NCI-H146 treated with DMSO at 0.1 percent for 48 hours (cell line): ENCODE data around the gene MANBA.
"Not testable (repeated sequence)": the region's sequence is repeated elsewhere in the genome, so short reads cannot be mapped to it uniquely, and the experiment has no call there.

ENCODE experiments used
- DNase-seq: peaks from one replicate; lab custom pipeline; 2025; ENCODE audit not compliant: unreplicated experiment; lab: John Stamatoyannopoulos, UW

The MANBA gene

DNA sequence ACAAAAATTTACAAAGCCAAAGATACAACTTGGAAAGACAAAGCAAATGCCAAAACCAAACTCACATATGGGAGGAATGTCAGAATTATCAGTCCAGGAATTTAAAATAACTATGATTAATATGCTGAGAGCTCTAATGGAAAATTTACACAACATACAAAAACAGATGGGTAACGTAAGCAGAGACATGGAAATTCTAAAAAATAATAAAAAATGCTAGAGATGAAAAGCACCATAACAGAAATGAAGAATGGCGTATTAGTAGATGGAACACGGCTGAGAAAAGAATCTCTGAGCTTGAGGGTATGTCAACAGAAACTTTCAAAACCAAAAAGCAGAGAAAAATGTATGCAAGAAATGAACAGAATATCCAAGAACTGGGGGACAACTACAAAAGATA lies 4.1 kb upstream of the MANBA start:
- DNase-seq = no peak

GRCh38 chr4:102761906-102762305 lies 1.1 kb upstream of the MANBA start:
- DNase-seq = no peak

GRCh38 chr4:102761296-102761701 lies 531 bp upstream of the MANBA start:
- no peak for DNase-seq

- no peak for DNase-seq
These were observed 730 bp downstream of the MANBA start for GRCh38 chr4:102759831-102760644.

DNA sequence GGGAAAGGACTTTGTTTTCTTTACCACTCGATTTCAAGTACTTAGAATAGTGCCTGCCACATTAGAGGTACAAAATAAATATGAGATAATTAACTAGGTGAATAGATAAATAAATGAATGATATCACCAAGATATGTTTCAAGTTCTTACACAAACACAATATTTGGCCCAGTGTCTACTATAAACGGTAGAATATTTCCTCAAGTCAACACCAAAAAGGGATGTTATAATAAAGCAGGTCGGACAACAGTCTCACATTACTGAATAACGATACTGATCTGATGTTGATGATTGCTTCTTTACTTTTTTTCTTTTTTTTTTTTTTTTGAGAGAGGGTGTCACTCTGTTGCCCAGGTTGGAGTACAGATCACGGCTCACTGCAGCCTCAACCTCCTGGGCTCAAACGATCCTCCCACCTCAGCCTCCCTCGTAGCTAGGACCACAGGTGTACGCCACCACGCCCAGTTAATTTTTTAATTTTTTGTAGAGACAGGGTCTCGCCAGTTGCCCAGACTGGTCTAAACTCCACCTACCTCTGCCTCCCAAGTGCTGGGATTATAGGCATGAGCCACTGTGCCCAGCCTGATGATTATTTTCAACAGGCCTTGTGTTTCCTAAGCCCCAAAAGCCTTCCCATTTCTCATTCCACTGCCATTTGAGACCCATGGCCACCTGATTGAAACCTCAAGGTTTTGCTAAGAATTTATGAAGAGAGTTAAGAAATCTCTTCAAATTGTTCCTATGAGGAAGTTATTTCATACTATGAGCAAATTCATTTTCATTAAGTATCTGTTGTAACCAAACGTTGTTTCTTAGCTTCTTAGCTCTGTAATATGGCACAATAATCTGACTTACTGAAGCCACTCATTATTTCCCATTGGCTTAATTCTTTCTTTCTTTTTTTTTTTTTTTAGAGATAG lies 2.3 kb downstream of the MANBA start:
- no peak for DNase-seq

- no peak for DNase-seq
These were observed 3.1 kb downstream of the MANBA start for GRCh38 chr4:102757681-102758080.

DNA sequence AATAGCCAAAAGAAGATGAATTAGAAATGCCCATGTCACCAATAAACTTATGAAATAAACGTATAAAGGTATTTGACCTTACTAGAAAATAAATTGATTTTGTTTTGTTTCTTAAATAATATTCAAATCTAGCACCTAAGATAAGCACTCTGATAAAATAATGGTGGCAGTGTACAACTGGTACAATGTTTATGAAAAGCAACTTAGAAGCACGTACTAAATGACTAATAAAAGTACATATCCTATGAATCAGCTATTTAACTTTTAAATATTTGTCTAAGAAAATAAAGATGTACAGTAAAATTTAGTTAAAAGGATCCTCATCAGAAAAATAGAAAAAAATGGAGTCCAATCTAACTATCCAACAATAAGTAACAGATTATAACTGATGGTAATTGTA lies 6.7 kb downstream of the MANBA start:
- DNase-seq = no peak

- no peak for DNase-seq
These were observed 8.8 kb downstream of the MANBA start for GRCh38 chr4:102751941-102752340.

GRCh38 chr4:102743352-102743751 lies 17.4 kb downstream of the MANBA start:
- not testable (repeated sequence) for DNase-seq

GRCh38 chr4:102738802-102739201 lies 22.0 kb downstream of the MANBA start:
- DNase-seq = not testable (repeated sequence)

GRCh38 chr4:102736636-102737549 lies 23.9 kb downstream of the MANBA start:
- DNase-seq = peak; percentile 60

GRCh38 chr4:102735582-102735981 lies 25.2 kb downstream of the MANBA start:
- DNase-seq = no peak

DNA sequence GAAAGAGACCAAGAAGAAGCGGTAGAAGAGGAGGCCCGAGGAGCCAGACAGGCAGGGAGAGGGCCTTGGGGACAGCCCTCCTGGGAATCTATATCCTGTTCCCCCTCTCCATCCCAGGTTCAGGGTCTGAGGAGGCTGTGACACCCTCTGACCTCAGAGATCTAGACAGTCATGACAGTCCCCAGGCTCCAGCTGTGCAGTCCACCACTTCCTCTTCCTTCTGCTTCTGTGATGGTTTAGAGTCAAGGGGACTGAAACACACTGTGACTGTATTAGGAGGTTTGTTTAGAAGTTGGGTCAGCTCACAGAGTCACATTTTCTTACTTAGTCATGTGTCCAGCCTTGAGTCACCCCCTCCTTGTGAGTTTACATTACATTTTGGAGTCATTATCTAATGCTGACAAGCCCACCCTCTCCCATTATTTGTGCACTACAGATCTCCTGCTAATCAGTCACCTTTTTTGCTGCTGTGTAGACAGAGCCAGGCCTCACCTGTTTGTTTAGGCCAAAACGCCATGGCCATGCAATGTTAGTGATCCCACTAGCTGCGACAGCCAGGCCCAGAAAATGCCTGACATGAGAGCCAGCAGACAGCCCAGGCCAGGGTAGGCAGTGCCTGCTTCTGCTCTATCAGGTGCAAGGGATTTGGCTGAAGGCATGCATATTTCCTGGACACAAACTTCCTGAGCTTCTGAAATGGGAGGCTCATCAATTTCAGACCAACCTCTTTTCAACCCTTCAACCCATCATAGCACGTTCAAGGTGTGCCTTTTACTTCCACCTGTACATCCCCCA lies 26.0 kb downstream of the MANBA start:
- DNase-seq = no peak

DNA sequence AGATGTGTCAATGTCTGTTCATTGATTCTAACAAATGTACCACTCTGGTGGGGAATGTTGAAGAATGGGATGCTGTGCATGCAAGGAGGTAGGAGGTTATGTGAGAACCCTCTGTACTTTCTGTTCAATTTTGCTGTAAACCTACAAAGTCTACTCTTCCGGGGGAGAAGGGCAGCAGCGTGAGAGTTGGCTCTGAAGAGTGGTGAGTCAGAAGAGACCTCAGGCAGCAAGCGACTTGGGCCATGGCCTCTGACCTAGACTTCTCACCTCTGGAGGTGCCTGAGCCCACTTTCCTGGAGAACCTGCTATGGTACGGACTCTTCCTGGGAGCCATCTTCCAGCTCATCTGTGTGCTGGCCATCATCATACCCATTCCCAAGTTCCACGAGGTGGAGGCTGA lies 26.7 kb downstream of the MANBA start:
- no peak for DNase-seq

GRCh38 chr4:102733084-102733483 lies 27.7 kb downstream of the MANBA start:
- no peak for DNase-seq

DNA sequence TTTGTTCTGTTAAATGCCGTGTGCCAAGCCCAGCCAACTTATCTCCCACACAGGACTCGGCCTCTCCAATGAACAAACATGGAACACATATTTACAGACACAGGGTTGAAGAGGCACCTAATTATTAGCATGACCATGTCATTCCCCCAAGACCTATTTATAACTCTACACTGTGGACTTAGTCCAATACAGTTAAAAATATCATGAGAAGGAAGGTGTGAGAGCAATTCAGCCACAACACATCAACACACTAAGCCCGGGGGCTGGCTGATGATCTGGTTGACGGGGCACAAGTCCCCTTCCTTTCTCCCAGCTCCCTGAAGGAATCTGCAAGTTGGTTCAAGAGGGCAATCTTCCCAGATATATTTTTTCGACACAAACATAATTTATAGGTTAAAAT lies 28.1 kb downstream of the MANBA start:
- no peak for DNase-seq

GRCh38 chr4:102730968-102731533 lies 29.7 kb downstream of the MANBA start:
- no peak for DNase-seq

DNA sequence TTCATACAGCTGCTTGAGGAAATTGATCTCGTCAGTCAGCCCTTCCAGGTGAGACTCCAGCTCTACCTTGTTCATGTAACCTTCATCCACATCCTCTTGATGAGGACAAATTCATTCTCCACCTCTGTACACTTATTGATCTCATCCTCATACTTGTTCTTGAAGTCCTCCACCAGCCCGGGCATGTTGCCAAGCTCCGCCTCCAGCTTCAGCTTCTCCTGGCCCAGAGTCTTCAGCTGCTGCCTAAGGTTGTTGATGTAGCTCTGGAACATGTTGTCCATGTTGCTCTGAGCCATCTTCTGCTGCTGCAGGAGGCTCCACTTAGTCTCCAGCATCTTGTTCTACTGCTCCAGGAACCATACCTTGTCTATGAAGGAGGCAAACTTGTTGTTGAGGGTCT lies 31.3 kb downstream of the MANBA start:
- not testable (repeated sequence) for DNase-seq

DNA sequence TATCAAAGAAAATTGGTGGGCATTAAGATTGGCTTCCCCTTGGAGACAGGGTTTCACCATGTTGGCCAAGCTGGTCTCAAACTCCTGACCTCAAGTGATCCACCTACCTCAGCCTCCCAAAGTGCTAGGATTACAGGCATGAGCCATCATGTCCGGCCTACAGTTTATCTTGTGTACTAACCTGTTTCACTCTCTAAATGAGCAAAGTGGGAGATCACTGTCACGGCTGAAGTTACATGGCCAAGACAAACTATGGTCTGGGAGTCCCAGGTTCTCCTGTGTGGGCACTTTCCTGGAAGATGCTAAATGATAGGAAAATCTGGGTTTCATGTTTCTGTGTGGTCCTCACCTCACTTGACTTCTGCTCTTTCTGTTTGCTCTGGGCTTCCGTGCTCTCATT lies 33.8 kb downstream of the MANBA start:
- DNase-seq = not testable (repeated sequence)

- DNase-seq = no peak
These were observed 34.7 kb downstream of the MANBA start for GRCh38 chr4:102726068-102726467.
